Tibial nerve (tissue), 3 donors: ENCODE data around the gene BTF3L4.

Experiments
- CTCF ChIP-seq, 5 experiments: fragments of 200-600 bp in 3 of 5; fragments of 450-650 bp in 2 of 5; sonication (generic) in 3 of 5; IDR thresholded peaks; one replicate each; pipeline ENCODE4 v1.5.1; 2016 to 2019; ENCODE audit warnings: antibody characterized with exemption in 5 of 5, mild to moderate bottlenecking in 3 of 5, moderate library complexity in 2 of 5
- POLR2A ChIP-seq, 2 donors: fragments of 450-650 bp; IDR thresholded peaks; one replicate each; pipeline ENCODE4 v1.6.1; 2017; ENCODE audit warnings: antibody characterized with exemption in 2 of 2, mild to moderate bottlenecking in 2 of 2, moderate library complexity in 2 of 2

- TF ChIP-seq POLR2A (IDR thresholded peaks at IDR 0.05) (no peak), CTCF (IDR thresholded peaks at IDR 0.05) (no peak)
Observed at GRCh38 chr1:52125736-52126359, 69.8 kb downstream of the BTF3L4 start.
